Fibroblast of skin of left quadriceps (primary cell): ENCODE results near the gene LCOR.
A peak's percentile ranks its signal among the peaks of the same experiment; 100 is the strongest.
"Not testable (repeated sequence)": the region's sequence is repeated elsewhere in the genome, so short reads cannot be mapped to it uniquely, and the experiment has no call there.

Experiments used
- DNase-seq, 2 experiments: peaks; one replicate each; pipeline ENCODE4 v3.0.0-alpha.2; 2013; ENCODE audit warnings: low read depth in 2 of 2

The LCOR gene

GRCh38 chr10:97033841-97034240 lies 201.7 kb downstream of the LCOR start:
- DNase-seq, result not testable (repeated sequence)

- DNase-seq, result no peak
Measured at GRCh38 chr10:97034301-97034700, 202.2 kb downstream of the LCOR start.

GRCh38 chr10:97034958-97035769 lies 203.1 kb downstream of the LCOR start:
- no peak for DNase-seq

GRCh38 chr10:97037365-97038361 lies 205.6 kb downstream of the LCOR start:
- peak; percentile 59 to 60 for DNase-seq

- DNase-seq, result no peak
Measured at GRCh38 chr10:97038688-97039087, 206.6 kb downstream of the LCOR start.

- no peak for DNase-seq
Measured at GRCh38 chr10:97039538-97040247, 207.6 kb downstream of the LCOR start.

GRCh38 chr10:97040248-97040584 lies 208.1 kb downstream of the LCOR start:
- DNase-seq, result no peak

- DNase-seq, result no peak
Measured at GRCh38 chr10:97040706-97041105, 208.6 kb downstream of the LCOR start.

GRCh38 chr10:97042081-97042480 lies 210.0 kb downstream of the LCOR start:
- DNase-seq, result no peak

- no peak for DNase-seq
Measured at GRCh38 chr10:97042716-97043562, 210.8 kb downstream of the LCOR start.

GRCh38 chr10:97043563-97043855 lies 211.4 kb downstream of the LCOR start:
- DNase-seq, result no peak
